ENCODE results near the gene MIAT.

MIAT gene

DNA sequence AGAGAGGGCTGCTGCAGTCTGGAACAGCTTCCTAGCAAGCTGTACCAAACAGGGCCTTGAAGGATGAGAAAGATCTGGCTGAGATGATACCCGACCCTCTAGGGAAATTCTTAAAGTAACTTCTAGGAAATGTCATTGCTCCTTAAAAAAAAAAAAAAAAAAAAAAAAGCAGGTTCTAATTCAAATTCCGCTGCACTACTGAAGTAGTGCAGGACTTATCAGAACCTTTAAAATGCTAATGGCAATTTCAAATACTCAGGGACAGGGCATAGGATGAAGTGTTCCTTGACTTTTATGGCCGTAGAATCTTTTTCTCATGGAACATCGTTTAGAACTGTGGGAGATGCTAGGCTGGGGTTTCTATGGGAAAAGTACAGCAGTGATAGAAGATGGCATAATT lies 13.1 kb downstream of the MIAT start:
- no peak for DNase-seq

DNA sequence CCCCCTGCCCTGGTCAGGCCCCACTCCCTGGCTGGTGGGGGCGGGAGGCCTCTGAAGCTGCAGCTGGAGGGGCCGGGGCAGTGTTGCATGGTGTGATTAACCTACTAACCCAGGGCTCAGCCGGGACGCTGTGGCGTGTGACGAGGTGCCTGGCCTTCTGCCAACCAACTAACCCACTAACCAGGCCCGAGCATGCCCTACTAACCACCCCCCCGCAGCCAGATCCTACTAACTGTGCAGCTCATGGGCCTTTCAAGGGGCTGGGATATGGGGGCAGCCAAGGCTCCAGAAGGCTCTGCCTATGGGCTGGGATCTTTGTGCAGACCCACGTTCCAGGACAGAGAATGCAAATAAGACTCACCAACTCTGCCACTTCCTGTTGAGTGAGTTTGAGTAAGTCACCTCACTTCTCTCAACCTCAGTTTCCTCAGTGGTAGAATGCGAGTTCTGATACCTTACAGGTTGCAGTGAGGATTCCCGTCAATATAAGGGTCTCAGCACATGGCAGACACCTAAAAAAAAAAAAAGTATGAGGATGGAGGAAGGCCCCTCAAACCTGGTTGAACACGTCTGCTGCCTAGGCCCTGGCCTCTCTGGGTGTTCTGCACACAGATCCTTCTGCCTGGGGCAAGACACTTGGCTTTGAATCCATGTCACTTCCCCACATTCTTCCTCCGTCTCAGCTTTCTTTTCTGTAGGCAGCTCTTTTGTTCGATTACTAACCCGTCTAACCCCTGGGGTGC lies 14.1 kb downstream of the MIAT start:
- DNase-seq, result peak; percentile 46

GRCh38 chr22:26672060-26672471 lies 14.7 kb downstream of the MIAT start:
- peak; percentile 63 for DNase-seq

GRCh38 chr22:26672590-26673468 lies 15.4 kb downstream of the MIAT start:
- peak; percentile 93 for DNase-seq

DNA sequence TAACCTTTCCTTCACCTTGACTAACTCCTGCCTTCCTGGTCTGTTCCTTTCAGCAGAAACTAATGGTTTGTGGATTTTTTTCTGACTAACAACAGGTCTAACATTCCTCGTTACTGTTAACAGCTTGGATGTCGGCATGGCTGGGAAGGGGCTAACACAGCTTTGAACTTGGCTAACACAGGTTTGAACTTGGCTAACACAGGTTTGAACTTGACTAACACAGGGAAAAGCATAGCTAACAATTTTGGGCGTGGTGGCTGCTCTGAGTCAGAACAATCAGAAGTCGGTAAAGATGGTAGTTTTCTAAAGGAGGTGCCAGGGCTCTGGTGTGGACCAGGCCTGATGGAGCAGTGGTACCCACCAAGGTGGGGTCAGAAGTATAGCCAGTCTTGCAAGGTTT lies 16.1 kb downstream of the MIAT start:
- no peak for DNase-seq

DNA sequence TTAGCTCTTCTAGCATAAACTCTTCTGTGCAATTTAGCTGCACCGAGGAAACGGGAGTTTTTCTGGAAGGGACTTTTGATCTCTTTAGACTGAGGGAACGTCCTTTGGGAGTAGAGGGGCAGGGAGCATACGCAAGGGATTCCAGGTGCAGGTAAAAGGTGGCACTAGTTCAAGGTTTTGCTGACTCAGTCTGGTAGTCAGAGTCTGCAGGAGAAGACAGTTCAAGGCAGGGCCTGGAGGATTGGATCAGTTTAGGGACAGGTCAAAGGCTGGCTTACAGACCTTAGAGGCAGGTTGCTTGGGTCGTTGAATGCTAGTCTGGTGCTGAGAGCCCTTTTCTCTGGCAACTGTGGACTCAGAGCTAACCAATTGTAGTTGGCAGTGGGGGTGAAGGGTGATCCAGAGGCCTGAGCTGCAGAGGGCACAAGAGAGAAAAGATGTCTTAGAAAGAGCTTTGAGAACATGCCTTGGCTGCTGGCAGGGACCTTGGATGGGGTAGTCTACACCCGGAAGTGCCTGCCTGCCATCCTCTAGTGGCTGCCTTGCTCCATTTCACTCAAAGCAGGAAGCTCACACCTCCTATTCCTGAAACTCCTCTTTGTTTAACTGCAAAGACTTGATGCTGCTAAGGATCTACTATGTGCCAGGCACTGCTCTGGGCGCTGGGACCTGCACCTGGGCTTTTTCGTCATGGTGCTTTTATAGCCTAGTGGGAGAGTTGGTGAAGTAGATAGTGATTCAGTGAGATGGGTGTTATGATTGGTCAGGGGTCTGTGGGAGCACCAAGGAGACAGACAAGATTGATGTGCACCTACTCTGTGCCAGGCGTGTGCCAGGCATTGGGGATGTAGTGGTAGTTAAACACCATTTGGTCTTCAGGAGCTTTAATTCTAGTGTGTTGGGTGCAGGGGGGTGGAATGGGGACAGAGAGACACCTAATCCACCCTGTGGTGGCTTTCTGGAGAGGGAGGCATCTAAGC lies 17.1 kb downstream of the MIAT start:
- DNase-seq, result no peak

DNA sequence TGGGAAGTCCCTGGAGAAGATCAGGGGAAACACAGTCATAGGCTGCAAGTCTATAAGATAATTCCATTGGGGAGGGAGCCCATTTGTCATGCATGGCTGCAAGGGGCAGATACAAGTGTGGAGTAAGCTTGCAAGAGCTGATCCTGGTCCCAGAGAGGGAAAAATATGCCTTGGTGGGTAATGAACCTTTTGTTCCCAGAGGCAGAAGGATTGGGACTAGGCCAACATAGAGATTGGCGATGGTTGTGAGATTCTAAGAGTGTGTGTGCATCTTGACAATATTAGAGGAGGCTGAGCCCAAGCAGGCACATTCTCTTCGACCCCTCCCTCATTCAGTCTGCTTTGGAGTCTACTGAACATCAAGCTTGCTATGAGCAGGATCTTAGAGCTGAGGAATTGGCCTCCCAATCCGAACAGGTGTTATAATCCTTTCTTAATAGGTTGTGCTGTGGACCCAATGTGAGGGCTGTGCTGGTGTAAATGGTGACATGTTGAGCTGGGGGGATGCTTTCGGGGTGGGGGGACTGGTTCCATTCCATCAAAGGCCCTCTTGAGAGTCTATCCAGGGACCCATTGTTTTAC lies 18.4 kb downstream of the MIAT start:
- DNase-seq, result no peak

DNA sequence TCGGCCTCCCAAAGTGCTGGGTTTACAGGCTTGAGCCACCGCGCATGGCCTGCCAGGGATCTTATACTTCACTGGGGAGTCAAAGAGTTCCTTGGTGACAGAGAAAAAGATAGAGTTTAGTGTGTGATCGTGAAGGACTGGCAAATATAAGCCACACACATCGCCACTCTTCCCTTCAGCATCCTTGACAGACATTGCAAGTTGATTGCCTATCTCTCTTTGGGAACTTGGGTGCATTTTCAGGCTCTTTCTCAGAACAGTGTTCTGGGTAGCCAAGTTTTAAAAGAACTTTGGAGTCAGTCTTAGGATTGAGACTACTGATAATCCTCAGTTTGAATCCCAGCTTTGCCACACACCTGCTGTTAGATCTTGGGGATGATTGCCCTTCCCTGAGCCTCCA lies 19.8 kb downstream of the MIAT start:
- DNase-seq, result no peak

GRCh38 chr22:26679003-26679629 lies 21.7 kb downstream of the MIAT start:
- peak; percentile 73 for DNase-seq

- DNase-seq, result no peak
Observed at GRCh38 chr22:26680485-26680884, 23.1 kb downstream of the MIAT start.

DNA sequence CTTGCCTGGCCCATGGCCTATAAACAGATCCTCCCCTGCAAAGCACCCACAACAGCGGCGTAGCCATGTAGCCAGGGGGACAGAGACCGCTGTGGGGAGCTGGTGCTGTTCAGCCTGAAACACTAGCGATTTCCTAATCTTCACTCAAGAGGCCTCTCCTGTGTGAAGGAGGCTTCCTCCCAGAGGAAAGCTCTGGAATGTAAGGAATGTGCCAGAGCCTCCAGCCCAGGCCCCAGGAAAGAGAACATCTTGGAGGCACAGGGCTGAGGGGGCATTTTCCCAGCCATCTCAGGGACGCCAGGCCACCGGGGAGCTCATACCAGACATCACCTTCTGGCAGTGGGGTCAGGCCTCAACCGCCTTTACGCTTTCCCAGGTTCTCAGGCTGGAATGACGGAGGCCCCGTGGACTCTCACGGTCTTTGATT lies 24.0 kb downstream of the MIAT start:
- DNase-seq, result no peak

DNA sequence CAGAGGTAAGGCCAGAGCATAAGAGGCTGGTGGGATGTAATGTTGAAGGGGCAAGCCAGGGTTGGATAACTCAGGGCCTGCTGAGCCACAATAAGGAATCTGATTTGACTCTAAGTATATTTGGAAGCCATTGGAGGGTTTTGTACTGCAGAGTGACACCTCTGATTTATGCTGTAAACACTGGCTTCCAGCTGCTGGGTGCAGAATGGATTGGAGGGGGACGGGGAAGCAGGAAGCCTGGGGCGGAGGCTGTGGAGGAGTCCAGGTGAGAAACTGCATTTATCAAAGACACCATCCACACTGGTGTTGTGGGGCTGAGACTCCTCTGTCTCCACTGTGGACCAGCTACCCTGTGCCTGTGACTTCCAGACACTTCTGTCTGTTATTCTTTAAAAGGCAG lies 26.8 kb downstream of the MIAT start:
- no peak for DNase-seq

GRCh38 chr22:26685601-26686000 lies 28.2 kb downstream of the MIAT start:
- no peak for DNase-seq

DNA sequence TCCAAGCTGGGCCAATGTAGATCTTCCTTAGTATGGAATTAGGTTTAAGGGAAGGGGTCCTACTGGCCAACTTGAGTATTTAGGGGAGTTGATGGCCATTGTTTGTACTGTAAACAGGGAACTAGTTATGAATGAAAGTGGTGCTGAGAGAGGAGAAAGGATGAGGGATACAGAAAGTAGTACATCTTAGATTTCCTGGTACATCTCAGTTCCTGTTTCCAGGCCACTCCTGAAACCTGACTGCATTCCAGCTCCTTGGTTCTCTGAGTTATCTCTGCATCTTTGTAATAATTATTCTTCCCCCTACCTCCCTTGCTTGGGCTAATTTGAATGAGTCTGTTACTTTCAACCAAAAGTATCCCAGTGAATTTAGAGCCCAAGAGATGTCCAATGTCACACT lies 30.1 kb downstream of the MIAT start:
- no peak for DNase-seq

- no peak for DNase-seq
Observed at GRCh38 chr22:26689513-26690301, 32.3 kb downstream of the MIAT start.

DNA sequence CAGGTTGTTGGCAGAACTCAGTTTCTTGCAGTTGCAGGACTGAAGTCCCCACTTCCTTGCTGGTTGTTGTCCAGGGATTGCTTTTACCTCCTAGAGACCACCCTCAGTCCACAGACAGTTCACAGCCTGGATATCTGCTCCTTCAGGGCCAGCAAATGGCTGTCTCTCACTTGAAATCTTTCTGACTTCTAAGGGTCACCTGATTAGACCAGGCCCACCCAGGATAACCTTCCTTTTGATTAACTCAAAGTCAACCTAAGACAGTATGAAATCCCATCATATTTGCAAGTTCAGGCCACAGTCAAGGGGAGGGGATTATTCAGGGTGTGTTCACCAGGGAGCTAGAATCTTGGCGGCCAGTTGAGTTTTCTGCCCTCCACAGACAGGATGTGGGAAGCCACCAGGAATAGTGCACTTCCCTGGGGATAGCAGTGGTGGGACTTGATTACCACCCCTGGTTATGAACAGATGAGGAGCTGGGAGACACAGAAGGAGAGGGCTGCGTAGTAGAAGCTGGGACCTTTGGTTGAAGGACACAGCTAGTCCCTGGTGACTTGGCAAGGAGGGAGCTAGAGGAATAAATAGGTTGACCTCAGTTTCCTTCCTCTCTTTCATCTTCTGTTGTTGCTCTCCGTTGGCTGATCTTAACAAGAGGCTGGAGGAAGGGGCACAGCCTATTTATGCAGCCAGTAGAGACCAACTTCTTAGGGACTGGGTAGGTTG lies 33.4 kb downstream of the MIAT start:
- no peak for DNase-seq

GRCh38 chr22:26691377-26691716 lies 34.0 kb downstream of the MIAT start:
- DNase-seq, result no peak

DNA sequence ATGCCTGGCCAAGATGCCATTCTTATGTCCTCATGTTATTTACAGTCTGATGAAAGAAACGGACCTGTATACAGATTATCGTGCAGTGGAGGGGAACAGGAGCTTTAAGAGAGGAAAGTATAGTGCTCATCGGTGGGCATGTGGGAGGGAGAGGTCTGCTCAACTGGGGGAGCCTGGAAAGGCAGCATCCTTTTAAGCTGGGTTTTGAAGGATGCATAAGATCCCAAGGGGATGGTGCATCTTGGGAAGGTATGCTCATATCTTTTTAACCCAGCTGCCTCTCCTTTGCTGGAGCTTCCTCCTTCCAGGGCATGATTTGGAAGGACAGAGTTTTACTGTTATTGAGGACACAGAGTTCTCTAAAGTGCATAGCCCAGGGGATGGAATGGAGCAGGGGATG lies 34.8 kb downstream of the MIAT start:
- DNase-seq, result no peak

DNA sequence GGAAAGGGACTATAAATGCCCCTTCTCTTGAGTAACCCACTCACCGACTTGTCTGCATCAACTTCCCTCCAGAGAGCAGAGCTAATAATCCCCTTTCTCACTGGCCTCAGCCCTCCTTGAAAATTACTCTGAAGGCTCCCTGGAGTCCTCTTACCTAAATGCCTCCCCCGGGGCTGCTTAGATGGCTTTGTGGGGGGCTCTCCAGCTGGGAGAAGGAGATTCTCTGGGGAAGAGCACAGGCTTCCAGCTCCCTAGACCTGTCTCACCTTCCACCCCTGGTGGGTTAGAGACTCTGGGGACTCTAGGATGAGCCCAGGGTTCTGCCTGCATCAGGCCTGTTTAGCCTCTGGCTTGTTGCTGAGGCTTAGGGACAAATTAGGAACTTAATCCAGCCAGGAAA lies 39.8 kb downstream of the MIAT start:
- DNase-seq, result no peak

GRCh38 chr22:26700462-26700861 lies 43.1 kb downstream of the MIAT start:
- no peak for DNase-seq

- no peak for DNase-seq
Observed at GRCh38 chr22:26700886-26701285, 43.5 kb downstream of the MIAT start.
